DLD1 (cell line): Measurements from ENCODE around the gene CCER1.

Experiments
- in situ Hi-C: cut with HindIII; loops from 2 replicates; pipeline ENCODE4 v1.10.0; 2017; ENCODE audit warnings: low sequenced_read_pairs

The CCER1 gene

DNA sequence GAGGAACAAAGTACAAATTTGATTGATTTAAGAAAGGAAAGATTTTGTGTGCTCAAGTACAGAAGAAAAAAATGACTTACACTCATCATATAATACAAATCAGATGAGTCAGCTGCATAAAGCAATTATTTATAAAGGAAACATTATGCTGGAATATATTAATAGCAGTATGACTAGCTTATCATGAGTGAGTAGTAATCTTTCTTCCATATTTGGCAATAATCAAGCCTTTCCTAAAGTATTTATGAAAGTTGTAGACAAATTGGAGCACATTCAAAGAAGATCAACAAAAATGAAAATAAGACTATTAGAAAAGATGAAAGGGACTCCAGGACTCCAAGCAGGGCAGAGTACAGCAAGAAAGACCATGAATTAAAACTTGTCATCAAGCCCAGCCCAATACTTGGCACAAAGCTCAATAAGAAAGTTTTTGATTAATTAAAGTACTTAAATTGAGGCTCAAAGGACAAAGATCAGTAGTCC, 32.8 kb downstream of the CCER1 start:
- in situ Hi-C loops = no loop called here

DNA sequence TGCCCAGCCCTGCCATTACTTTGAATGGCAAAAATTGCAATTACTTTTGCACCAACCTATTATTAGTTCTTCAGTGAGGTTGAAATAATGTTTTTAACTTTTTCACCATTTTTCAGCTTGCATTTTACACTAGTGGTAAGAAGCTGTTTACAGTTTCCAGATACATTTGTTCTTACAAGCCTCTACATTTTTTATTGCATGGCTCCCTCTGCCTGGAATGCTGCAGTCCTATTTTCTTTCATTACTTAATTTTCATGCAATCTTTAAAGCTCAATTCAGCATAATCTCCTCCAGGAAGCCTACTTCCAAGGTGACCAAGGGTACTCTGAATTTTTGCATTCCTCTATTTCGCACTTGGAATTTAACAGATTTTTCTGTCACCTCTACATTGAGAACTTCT, 33.4 kb downstream of the CCER1 start:
- in situ Hi-C loops = no loop called here

DNA sequence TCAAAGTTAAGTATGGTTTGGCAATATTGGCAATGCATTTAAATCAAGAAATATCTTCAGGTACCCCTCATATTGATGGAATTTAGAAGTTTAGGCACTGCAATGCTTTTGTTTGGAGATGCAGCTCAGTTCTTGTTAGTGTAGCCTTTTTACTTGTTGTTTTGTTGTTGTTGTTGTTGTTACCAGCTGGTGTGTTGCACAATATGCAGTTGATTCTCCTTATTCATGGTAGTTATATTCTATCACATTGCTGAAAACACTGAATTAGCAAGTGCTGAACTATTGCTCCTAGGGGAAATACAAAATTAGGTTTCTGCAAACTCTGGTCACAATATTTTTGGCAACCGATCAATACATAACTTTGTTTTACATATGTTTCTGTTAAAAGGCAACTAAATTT, 34.8 kb downstream of the CCER1 start:
- in situ Hi-C loops = no loop called here

DNA sequence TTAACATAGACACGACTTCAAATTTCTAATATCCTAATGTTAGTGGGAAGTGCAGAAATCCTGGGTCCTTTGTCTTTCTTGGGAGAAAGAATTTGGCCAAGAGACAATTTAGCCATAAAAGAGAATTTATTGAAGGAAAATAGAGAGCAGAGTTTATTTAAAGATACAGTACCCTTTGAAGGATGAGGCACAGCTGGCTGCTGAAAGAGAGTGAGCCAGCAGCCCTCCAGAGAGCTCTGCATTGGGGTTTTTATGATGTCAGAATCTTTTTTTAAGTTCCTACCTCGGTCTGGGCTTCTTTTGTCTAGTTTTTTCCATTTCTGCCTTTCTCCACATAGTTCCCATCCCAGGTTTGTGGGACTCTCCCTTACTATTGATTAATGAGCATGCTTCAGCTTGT, 37.5 kb downstream of the CCER1 start:
- in situ Hi-C loops = no loop called here

DNA sequence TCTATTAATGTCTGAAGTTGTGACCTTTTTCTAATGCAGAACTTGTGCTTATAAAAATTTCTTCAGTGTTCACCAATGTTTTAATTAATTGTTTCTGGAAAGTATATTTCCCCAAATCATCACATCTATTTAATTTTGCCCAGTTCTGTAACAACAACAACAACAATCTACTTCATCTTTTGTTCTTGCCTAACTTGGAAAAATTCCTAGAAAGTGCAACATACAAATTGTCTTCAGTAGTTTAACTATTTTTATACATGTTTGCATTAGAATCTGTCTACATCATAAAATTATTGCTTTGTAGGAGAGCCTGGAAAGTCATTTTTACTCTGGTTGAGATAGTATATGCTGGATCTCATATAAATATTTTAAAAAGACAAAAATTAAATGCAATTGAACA, 38.5 kb downstream of the CCER1 start:
- in situ Hi-C loops = no loop called here

DNA sequence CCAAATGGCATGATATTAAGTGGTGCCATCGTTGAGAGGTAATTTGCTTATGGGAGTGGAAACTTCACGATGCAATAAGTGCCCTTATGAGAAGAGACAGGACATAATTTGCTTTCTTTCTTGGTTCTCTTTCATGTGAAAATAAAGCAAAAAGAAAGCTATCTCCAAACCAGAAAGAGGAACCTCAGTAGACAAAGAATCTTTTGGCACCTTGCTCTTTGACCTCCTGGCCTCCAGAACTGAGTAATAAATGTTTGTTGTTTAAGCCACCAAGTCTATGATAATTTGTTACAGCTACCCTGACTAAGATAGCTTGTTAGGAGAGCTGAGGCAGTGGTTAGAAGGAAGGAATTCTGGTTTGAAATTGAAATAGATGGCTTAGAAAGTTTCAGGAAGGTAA, 39.6 kb downstream of the CCER1 start:
- in situ Hi-C loops = no loop called here

DNA sequence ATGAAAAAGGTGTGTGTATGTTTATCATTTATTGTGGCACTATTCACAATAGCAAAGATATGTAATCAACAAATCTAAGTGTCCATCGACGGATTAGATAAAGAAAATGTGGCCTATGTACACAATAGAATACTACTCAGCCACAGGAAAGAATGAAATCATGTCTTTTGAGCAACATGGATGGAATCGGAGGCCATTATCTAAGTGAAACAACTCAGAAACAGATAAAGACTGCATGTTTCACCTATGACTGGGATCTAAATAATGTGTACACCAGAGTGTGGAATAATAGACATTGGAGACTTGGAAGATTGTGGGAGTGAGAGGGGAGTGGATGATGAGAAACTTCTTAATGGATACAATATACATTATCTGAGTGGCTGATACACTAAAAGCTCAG, 44.0 kb downstream of the CCER1 start:
- in situ Hi-C loops = no loop called here

DNA sequence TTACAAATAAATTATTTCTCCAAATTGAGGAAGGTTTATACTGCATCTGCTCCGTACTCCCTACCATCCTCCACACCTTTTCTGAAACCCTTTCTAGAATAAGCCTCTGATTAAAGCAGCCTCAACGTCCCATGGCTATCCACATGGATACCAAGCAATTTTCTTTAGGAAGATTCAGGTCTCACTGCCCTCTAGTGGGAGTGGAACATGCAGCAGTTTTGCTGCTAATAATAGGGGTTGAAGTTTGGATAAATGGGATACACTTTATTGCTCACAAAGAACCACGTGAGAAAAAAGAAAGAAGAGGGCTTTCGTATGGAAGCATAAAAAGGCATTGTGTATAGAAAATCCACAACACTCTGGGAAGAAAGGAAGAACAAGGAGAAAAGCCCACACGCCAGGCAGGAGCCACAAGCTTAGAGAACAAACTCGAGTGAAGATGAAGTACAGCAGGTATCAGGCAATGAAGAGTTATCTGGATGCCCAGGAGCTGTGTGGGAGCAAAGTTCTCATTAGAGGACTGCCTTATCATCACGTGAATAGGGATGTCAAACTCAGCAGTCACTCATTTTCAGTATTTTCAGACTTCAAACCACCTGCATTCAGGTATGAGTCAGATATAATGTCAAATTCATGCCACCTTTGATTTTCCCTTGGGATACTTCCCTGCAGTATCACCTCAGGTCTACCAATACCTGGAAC, 45.8 kb downstream of the CCER1 start:
- in situ Hi-C loops = no loop called here

DNA sequence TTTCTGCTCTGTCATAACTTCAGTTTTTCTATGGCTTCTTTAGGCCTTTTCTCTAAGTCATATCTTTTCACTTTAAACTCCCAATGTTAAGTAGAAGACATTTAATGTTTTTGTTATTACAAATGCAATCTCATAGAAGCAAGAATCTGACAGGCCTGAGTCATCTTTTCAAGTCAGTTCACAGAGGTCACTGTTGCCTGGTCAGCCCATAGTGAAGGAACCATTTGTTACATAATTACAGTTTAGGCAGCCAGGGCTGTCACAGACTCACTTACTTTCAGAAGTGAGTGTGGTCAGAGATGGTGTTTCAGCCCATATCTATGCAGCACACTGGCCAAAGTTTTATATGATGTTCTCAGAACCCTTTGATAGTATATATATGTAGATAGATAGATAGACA, 46.5 kb downstream of the CCER1 start:
- in situ Hi-C loops = no loop called here

DNA sequence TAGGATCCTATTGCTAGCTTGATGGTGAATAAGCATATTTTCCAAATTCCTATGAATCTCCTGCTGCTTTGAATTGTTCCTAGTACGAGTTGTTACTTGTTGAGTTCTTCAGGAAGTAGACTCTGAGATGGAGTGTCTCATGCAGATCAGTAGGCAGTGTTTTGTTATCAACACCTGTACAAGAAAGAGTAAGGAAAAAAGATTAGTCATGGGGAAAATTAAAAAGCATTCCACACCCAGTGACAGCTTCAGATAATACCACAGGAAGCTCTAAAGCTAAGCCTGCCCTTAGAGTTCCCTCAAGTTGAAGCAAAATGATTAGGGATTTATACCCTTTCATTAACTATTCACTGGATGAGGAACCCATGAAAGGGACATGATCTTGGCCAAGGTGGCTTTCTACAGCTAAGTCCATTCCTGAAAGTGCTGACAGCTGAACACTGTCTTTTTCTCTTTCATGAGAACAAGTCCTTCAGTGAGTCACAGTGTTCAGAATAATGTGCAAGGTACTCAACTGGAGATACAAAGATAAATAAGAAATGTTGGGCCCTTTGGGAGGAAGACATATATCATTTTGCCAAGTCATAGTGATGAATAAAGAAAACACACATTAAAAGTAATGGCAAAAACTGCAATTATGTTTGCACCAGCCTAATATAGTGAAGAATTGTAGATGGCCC, 49.1 kb downstream of the CCER1 start:
- in situ Hi-C loops = no loop called here

DNA sequence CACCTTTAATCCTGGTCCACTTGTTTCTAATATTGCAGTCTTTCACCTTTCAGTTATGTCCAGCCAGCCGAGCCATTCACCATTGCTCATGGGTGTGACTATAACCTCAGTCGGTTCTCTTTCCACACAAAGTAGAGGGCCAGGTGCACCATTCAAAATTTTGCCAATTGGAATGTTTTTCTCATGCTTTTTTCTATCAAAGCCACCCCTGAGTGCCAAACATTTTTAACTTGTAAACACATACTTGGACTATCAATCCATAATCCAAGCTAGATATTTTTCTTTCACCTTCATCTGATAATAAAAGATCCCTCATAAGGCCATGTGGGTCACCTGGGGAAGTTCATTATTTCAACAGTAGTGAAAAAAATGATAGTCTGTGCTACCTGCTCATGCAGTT, 52.4 kb downstream of the CCER1 start:
- in situ Hi-C loops = no loop called here
